ENCODE measurements around the gene ZNF304. TPM values are rescaled to one million over a fixed set of nuclear protein-coding genes. Genes with fewer than 3 reads are reported as not detected.

Gene ZNF304
- total RNA-seq, 1 experiment from 2014 or later, result 6.2 TPM

DNA sequence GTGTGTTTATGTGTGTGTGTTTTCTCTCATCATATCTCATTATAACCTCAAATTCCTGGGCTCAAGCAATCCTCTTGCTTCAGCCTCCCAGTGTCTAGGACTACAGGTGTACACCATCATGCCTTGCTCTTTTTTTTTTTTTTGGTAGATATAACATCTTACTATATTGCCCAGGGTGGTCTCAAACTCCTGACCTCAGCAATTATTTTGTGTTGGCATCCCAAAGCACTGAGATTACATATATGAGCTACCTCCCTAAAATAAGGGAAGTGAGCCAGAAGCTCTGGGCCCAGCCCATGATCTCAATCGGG lies 31.2 kb upstream of the ZNF304 start:
- H3K27ac Mint-ChIP-seq (ENCODE audit: unreplicated experiment), result peak overlapping the region; percentile 70
- H3K4me3 Mint-ChIP-seq (ENCODE audit: low read depth, unreplicated experiment), result peak overlapping the region; percentile 74
- CTCF ChIA-PET, result interaction anchor here (0.7 kb wide), 1 partner anchor 32 kb away, joined by 3 read pairs; no protein-coding TSS in a partner anchor
- H3K36me3 Mint-ChIP-seq (ENCODE audit: insufficient read depth, unreplicated experiment), result peaks cover 41% of the 10 kb centered on the region
- DNase-seq, result no peak
- TSS peak; percentile 99 for BruUV-seq (replicated peaks)
- H3K9me3 Mint-ChIP-seq (ENCODE audit: low read depth, unreplicated experiment), result peaks cover 10% of the 10 kb centered on the region
- H3K27me3 Mint-ChIP-seq (ENCODE audit: unreplicated experiment), result peaks cover 24% of the 10 kb centered on the region
- no peak for TF ChIP-seq CTCF (IDR thresholded peaks at IDR 0.05; ENCODE audit: unreplicated experiment)
- intact Hi-C loops (cut with micrococcal nuclease; ENCODE audit: unreplicated experiment), result loop anchor here (5.0 kb wide), 1 partner anchor 42 kb away; the partner anchor contains the start of genes TRAPPC2B and ZNF547
- H3K4me1 Mint-ChIP-seq (ENCODE audit: low read depth, unreplicated experiment), result peaks cover 24% of the 10 kb centered on the region

- H3K27me3 Mint-ChIP-seq (ENCODE audit: unreplicated experiment), result peaks cover 18% of the 10 kb centered on the region
- DNase-seq, result peak; percentile 97
- TF ChIP-seq CTCF (IDR thresholded peaks at IDR 0.05; ENCODE audit: unreplicated experiment), result no peak
- H3K4me3 Mint-ChIP-seq (ENCODE audit: low read depth, unreplicated experiment), result peak within 1 kb of the TSS; percentile 74
- BruUV-seq (replicated peaks), result TSS peak; percentile 59
- H3K4me1 Mint-ChIP-seq (ENCODE audit: low read depth, unreplicated experiment), result peaks cover 24% of the 10 kb centered on the region
- intact Hi-C loops (cut with micrococcal nuclease; ENCODE audit: unreplicated experiment), result loop anchor here (5.0 kb wide), 1 partner anchor 42 kb away; the partner anchor contains the start of genes TRAPPC2B and ZNF547
- CTCF ChIA-PET, result interaction anchor here (0.7 kb wide), 1 partner anchor 32 kb away, joined by 3 read pairs; no protein-coding TSS in a partner anchor
- H3K9me3 Mint-ChIP-seq (ENCODE audit: low read depth, unreplicated experiment), result peaks cover 11% of the 10 kb centered on the region
- peak within 1 kb of the TSS; percentile 70 for H3K27ac Mint-ChIP-seq (ENCODE audit: unreplicated experiment)
- peaks cover 42% of the 10 kb centered on the region for H3K36me3 Mint-ChIP-seq (ENCODE audit: insufficient read depth, unreplicated experiment)
These were observed 30.6 kb upstream of the ZNF304 start, which contains the start of gene ZNF543 for GRCh38 chr19:57320180-57321084. ZNF543 (plus strand) TSS chr19:57320472; CDS start chr19:57320854, 382 bp downstream.

- no peak for DNase-seq
- BruUV-seq (replicated peaks), result no TSS peak
- Mint-ChIP-seq H3K27me3 (ENCODE audit: unreplicated experiment) (peaks cover 11% of the 10 kb centered on the region), H3K9me3 (ENCODE audit: low read depth, unreplicated experiment) (peaks cover 8% of the 10 kb centered on the region), H3K27ac (ENCODE audit: unreplicated experiment) (peak overlapping the region; percentile 70), H3K36me3 (ENCODE audit: insufficient read depth, unreplicated experiment) (peaks cover 47% of the 10 kb centered on the region), H3K4me1 (ENCODE audit: low read depth, unreplicated experiment) (peaks cover 24% of the 10 kb centered on the region), H3K4me3 (ENCODE audit: low read depth, unreplicated experiment) (peak overlapping the region; percentile 74)
- CTCF ChIA-PET, result no interaction called here
- TF ChIP-seq CTCF (IDR thresholded peaks at IDR 0.05; ENCODE audit: unreplicated experiment), result no peak
- intact Hi-C loops (cut with micrococcal nuclease; ENCODE audit: unreplicated experiment), result loop anchor here (5.0 kb wide), 1 partner anchor 41 kb away; the partner anchor contains the start of genes TRAPPC2B and ZNF547
These were observed 30.0 kb upstream of the ZNF304 start for GRCh38 chr19:57321116-57321515.

DNA sequence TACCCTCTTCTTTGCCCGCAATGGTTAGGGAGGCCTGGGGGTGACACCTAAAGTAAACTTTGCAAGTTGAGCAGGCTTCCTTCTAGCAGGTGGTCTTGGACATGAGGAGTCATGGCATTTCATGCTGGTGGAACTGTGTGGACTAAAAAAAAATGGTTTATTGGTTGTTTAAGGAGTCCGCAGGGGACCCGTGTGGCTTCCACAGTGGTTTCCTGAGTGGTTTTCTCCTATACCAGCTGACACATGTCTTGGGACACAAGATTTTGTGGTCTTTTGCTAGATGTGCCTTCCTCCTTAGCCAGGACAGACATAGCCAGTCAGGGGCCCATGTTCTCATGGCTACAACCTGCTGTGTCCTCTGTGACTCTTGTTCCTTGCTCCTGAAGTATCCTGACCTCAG lies 29.3 kb upstream of the ZNF304 start:
- intact Hi-C loops (cut with micrococcal nuclease; ENCODE audit: unreplicated experiment), result loop anchor here (5.0 kb wide), 1 partner anchor 41 kb away; the partner anchor contains the start of genes TRAPPC2B and ZNF547
- H3K36me3 Mint-ChIP-seq (ENCODE audit: insufficient read depth, unreplicated experiment), result peaks cover 52% of the 10 kb centered on the region
- peaks cover 4% of the 10 kb centered on the region for H3K27me3 Mint-ChIP-seq (ENCODE audit: unreplicated experiment)
- peaks cover 24% of the 10 kb centered on the region for H3K4me1 Mint-ChIP-seq (ENCODE audit: low read depth, unreplicated experiment)
- no peak for DNase-seq
- no peak overlapping the region for H3K27ac Mint-ChIP-seq (ENCODE audit: unreplicated experiment)
- peaks cover 5% of the 10 kb centered on the region for H3K9me3 Mint-ChIP-seq (ENCODE audit: low read depth, unreplicated experiment)
- peak overlapping the region; percentile 74 for H3K4me3 Mint-ChIP-seq (ENCODE audit: low read depth, unreplicated experiment)
- no TSS peak for BruUV-seq (replicated peaks)
- CTCF ChIA-PET, result no interaction called here
- no peak for TF ChIP-seq CTCF (IDR thresholded peaks at IDR 0.05; ENCODE audit: unreplicated experiment)

Data from Calu3 (cell line).